Progenitor cell of endocrine pancreas (in vitro differentiated cells): ENCODE data around the gene CRB2. TPM values are rescaled to one million over a fixed set of nuclear protein-coding genes. Genes with fewer than 3 reads are reported as not detected.

Experiments
- DNase-seq: peaks from one replicate; pipeline ENCODE4 v3.0.0; 2021; ENCODE audit warnings: low spot score; ENCODE audit not compliant: unreplicated experiment
- H3K27ac Mint-ChIP-seq: 2 replicates; pipeline ENCODE4 v1.8.0; 2021; ENCODE audit warnings: mild to moderate bottlenecking, moderate library complexity, mixed read lengths
- H3K27me3 Mint-ChIP-seq: 2 replicates; pipeline ENCODE4 v1.8.0; 2021; ENCODE audit warnings: mixed read lengths
- H3K36me3 Mint-ChIP-seq: 2 replicates; pipeline ENCODE4 v1.8.0; 2022; ENCODE audit warnings: mixed read lengths; ENCODE audit not compliant: insufficient read depth
- H3K4me1 Mint-ChIP-seq: 2 replicates; pipeline ENCODE4 v1.8.0; 2021; ENCODE audit warnings: low read depth, mixed read lengths
- H3K4me3 Mint-ChIP-seq: 2 replicates; pipeline ENCODE4 v1.8.0; 2021; ENCODE audit warnings: low read depth, mild to moderate bottlenecking, moderate library complexity, mixed read lengths
- H3K9me3 Mint-ChIP-seq: 2 replicates; pipeline ENCODE4 v1.8.0; 2021; ENCODE audit warnings: low read depth, mixed read lengths
- total RNA-seq: library from RNA; stranded (reverse); gene quantifications from 2 replicates; pipeline ENCODE4 v1.2.1, GENCODE V29; 2021
- TF ChIP-seq, protein P1 (sequence below): fragments of 200-600 bp; sonication (generic); IDR thresholded peaks from one replicate; pipeline ENCODE4 v1.5.0; 2021; ENCODE audit warnings: antibody characterized with exemption, mild to moderate bottlenecking; ENCODE audit not compliant: unreplicated experiment

CRB2 gene
- total RNA-seq, 1 donor from 2014 or later: 8.4 TPM

GRCh38 chr9:123421186-123421585 is 65.2 kb downstream of the CRB2 start:
- Mint-ChIP-seq H3K27me3 (peaks cover 8% of the 10 kb centered on the region), H3K36me3 (peaks cover 10% of the 10 kb centered on the region), H3K4me1 (peaks cover 3% of the 10 kb centered on the region), H3K9me3 (no peaks in the 10 kb centered on the region), H3K4me3 (no peak overlapping the region), H3K27ac (no peak overlapping the region)
- DNase-seq: no peak
- TF ChIP-seq, protein P1, sequence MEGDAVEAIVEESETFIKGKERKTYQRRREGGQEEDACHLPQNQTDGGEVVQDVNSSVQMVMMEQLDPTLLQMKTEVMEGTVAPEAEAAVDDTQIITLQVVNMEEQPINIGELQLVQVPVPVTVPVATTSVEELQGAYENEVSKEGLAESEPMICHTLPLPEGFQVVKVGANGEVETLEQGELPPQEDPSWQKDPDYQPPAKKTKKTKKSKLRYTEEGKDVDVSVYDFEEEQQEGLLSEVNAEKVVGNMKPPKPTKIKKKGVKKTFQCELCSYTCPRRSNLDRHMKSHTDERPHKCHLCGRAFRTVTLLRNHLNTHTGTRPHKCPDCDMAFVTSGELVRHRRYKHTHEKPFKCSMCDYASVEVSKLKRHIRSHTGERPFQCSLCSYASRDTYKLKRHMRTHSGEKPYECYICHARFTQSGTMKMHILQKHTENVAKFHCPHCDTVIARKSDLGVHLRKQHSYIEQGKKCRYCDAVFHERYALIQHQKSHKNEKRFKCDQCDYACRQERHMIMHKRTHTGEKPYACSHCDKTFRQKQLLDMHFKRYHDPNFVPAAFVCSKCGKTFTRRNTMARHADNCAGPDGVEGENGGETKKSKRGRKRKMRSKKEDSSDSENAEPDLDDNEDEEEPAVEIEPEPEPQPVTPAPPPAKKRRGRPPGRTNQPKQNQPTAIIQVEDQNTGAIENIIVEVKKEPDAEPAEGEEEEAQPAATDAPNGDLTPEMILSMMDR: no peak

DNA sequence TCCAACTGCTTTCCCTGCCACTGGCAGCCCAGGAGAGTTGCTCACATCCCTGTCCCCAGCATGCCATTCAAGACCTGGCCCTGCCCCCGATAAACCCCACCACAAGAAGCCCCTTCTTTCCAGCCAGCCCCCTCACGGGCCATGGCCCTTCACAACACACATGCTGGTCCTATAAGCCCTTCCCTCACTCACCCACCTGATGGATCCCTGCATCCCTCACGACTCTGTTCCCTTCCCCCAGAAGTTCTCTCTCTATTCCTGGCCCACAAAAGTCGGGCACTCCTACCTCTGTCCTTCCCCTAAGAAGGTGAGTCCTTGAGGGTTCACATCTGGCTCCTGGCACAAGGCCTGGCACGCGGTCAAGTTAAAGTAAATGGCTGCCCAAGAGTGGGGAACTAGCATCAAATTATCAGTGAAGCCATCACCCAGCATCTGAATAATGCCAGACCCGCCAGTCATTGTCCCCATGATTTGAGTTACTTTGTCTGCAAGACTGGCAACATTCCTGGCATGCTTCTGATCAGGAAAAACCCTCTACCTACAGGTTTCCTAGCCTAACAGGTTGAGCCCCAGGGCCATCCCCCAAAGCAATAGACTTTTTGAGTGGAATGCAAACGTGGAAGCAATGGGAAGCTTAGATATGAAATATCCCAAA is 65.9 kb downstream of the CRB2 start:
- Mint-ChIP-seq H3K9me3 (no peaks in the 10 kb centered on the region), H3K36me3 (peaks cover 6% of the 10 kb centered on the region), H3K4me1 (peaks cover 3% of the 10 kb centered on the region)

DNA sequence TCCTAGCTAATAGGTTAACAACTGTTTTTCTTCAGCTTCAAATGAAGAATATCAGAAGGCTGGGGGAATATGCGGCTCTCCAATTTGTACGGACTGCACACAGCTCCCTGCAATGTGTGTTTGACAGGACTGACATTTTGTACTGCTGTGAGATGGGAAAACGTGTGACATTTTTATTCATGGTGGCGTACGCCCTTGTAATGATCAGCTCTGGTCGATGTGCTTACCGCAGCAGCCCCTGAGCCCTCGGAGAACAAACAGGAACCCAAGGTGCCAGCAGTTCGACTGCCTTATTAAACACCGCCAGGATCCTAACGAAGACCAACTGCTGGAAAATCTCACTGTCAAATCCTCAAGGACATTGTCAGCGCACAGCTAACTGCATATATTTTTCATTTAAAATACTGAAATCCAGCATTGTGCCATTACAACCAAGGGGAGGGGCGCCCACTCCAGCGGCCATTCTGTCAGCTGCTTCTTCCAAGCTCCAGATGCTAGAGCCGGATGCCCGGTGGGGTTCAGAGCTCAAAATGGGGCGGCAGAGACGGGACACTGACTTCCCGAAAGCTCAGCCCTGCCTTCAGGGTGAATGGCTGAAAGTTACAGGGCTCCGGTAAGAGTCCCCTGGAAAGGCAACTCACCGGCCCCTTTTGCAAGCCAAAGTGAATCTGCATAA is 66.8 kb downstream of the CRB2 start:
- Mint-ChIP-seq H3K36me3 (peaks cover 6% of the 10 kb centered on the region), H3K27ac (no peak overlapping the region), H3K4me1 (peaks cover 3% of the 10 kb centered on the region), H3K9me3 (no peaks in the 10 kb centered on the region), H3K27me3 (peaks cover 3% of the 10 kb centered on the region), H3K4me3 (no peak overlapping the region)
- DNase-seq: no peak
- TF ChIP-seq, protein P1: no peak

More for the DNA sequence above, 65.9 kb downstream of the CRB2 start:
- TF ChIP-seq, protein P1: no peak
- DNase-seq: no peak
- peak overlapping the region; percentile 19 for H3K27ac Mint-ChIP-seq
- peaks cover 3% of the 10 kb centered on the region for H3K27me3 Mint-ChIP-seq
- H3K4me3 Mint-ChIP-seq: no peak overlapping the region

DNA sequence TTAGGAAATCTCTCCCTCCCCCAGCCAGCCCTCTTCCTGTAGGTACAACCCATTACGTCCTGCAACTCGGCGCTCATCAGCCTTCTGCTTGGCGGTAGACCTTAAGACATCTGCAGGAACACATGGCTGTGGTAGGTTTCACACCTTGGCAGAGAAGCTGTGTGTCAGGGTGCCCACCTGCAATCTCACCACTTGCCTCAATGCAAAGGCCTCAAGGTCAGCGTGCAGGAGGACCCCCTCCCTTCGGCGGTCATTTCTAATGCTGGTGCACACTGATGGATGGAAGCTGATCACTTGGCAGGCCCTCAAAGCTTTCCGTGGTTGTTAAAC is 67.3 kb downstream of the CRB2 start:
- peaks cover 3% of the 10 kb centered on the region for H3K27me3 Mint-ChIP-seq
- no peak overlapping the region for H3K27ac Mint-ChIP-seq
- TF ChIP-seq, protein P1: no peak
- peaks cover 3% of the 10 kb centered on the region for H3K4me1 Mint-ChIP-seq
- peaks cover 6% of the 10 kb centered on the region for H3K36me3 Mint-ChIP-seq
- H3K9me3 Mint-ChIP-seq: no peaks in the 10 kb centered on the region
- DNase-seq: no peak
- no peak overlapping the region for H3K4me3 Mint-ChIP-seq

GRCh38 chr9:123424131-123424530 is 68.1 kb downstream of the CRB2 start:
- Mint-ChIP-seq H3K36me3 (peaks cover 11% of the 10 kb centered on the region), H3K4me3 (no peak overlapping the region), H3K9me3 (peaks cover 5% of the 10 kb centered on the region), H3K4me1 (peaks cover 3% of the 10 kb centered on the region), H3K27me3 (peaks cover 3% of the 10 kb centered on the region), H3K27ac (no peak overlapping the region)
- DNase-seq: no peak
- TF ChIP-seq, protein P1: no peak
